Measurements from ENCODE around the gene EML3.
"Not testable (repeated sequence)": the region's sequence is repeated elsewhere in the genome, so short reads cannot be mapped to it uniquely, and the experiment has no call there.

- TF ChIP-seq CTCF (IDR thresholded peaks at IDR 0.05); TCF7L2 (IDR thresholded peaks at IDR 0.05; ENCODE audit: low read depth, low read length); POLR2AphosphoS5 (IDR thresholded peaks at IDR 0.05; ENCODE audit: low read depth, low read length): not testable (repeated sequence)
Measured at GRCh38 chr11:62559626-62560025, 52.9 kb downstream of the EML3 start.
